WTC11 (cell line): ENCODE results near the gene AGBL4. TPM values are rescaled to one million over a fixed set of nuclear protein-coding genes. Genes with fewer than 3 reads are reported as not detected.
A peak's percentile ranks its signal among the peaks of the same experiment; 100 is the strongest.

Source experiments
- CBFB ChIP-seq: sonication (generic); formaldehyde crosslinking; IDR thresholded peaks from 2 replicates; pipeline ENCODE4 v1.8.1; 2022; ENCODE audit warnings: mild to moderate bottlenecking, low read depth, missing genetic modification reagents
- ETV6 ChIP-seq: sonication (generic); formaldehyde crosslinking; IDR thresholded peaks from 2 replicates; pipeline ENCODE4 v1.8.1; 2022; ENCODE audit warnings: mild to moderate bottlenecking, missing genetic modification reagents
- FOXK1 ChIP-seq: sonication (generic); formaldehyde crosslinking; IDR thresholded peaks from 2 replicates; pipeline ENCODE4 v1.8.0; 2022; ENCODE audit warnings: mild to moderate bottlenecking, moderate library complexity, missing genetic modification reagents
- HMGA2 ChIP-seq: fragments of 250-450 bp; sonication (Bioruptor Pico); IDR thresholded peaks from 2 replicates; pipeline ENCODE4 v1.4.0; 2021; ENCODE audit warnings: mild to moderate bottlenecking, moderate library complexity
- IRF2 ChIP-seq: sonication (generic); formaldehyde crosslinking; IDR thresholded peaks from 2 replicates; pipeline ENCODE4 v1.8.0; 2022; ENCODE audit warnings: low read depth, missing genetic modification reagents, borderline replicate concordance
- NFE2L1 ChIP-seq: sonication (generic); formaldehyde crosslinking; IDR thresholded peaks from 2 replicates; pipeline ENCODE4 v1.8.1; 2023; ENCODE audit warnings: missing genetic modification reagents
- NR1H2 ChIP-seq: sonication (generic); formaldehyde crosslinking; IDR thresholded peaks from 2 replicates; pipeline ENCODE4 v1.9.0; 2021; ENCODE audit warnings: mild to moderate bottlenecking, moderate library complexity, missing genetic modification reagents
- NR2C2 ChIP-seq: sonication (generic); formaldehyde crosslinking; IDR thresholded peaks from 2 replicates; pipeline ENCODE4 v1.8.0; 2022; ENCODE audit warnings: mild to moderate bottlenecking, missing genetic modification reagents
- ZNF138 ChIP-seq: sonication (generic); formaldehyde crosslinking; conservative IDR thresholded peaks from 2 replicates; pipeline ENCODE4 v1.8.1; 2022; ENCODE audit warnings: mild to moderate bottlenecking, moderate library complexity, missing genetic modification reagents
- ZNF232 ChIP-seq: sonication (generic); formaldehyde crosslinking; IDR thresholded peaks from 2 replicates; pipeline ENCODE4 v1.8.0; 2022; ENCODE audit warnings: mild to moderate bottlenecking, missing genetic modification reagents
- ZNF396 ChIP-seq: fragments of 250-450 bp; sonication (Bioruptor Pico); IDR thresholded peaks from 2 replicates; pipeline ENCODE4 v1.8.0; 2021; ENCODE audit warnings: mild to moderate bottlenecking, moderate library complexity, borderline replicate concordance
- ZNF423 ChIP-seq: fragments of 250-450 bp; sonication (Bioruptor Pico); IDR thresholded peaks from 2 replicates; pipeline ENCODE4 v2.1.2; 2022; ENCODE audit warnings: mild to moderate bottlenecking, moderate library complexity
- ZNF671 ChIP-seq: fragments of 250-450 bp; sonication (Bioruptor Pico); IDR thresholded peaks from 2 replicates; pipeline ENCODE4 v1.8.0; 2021; ENCODE audit warnings: mild to moderate bottlenecking
- total RNA-seq: library from RNA; stranded (reverse); gene quantifications from 3 replicates; pipeline ENCODE4 v1.2.3, GENCODE V29; 2021
- TF ChIP-seq, protein P1 (sequence below): sonication (generic); formaldehyde crosslinking; conservative IDR thresholded peaks from 2 replicates; pipeline ENCODE4 v1.8.1; 2023; ENCODE audit warnings: mild to moderate bottlenecking, low read depth, missing genetic modification reagents, moderate library complexity
- TF ChIP-seq, protein P2 (sequence below): fragments of 250-450 bp; sonication (Bioruptor Pico); IDR thresholded peaks from 2 replicates; pipeline ENCODE4 v1.9.0; 2021; ENCODE audit warnings: mild to moderate bottlenecking
- TF ChIP-seq, protein P3 (sequence below): sonication (generic); formaldehyde crosslinking; IDR thresholded peaks from 2 replicates; pipeline ENCODE4 v1.8.0; 2022; ENCODE audit warnings: missing genetic modification reagents
- TF ChIP-seq, protein P4 (sequence below): sonication (generic); formaldehyde crosslinking; IDR thresholded peaks from 2 replicates; pipeline ENCODE4 v1.8.0; 2022; ENCODE audit warnings: mild to moderate bottlenecking, missing genetic modification reagents
- TF ChIP-seq, protein P5 (sequence below): fragments of 250-450 bp; sonication (Bioruptor Pico); IDR thresholded peaks from 2 replicates; pipeline ENCODE4 v1.8.0; 2021; ENCODE audit warnings: mild to moderate bottlenecking
- TF ChIP-seq, protein P6 (sequence below): sonication (generic); formaldehyde crosslinking; IDR thresholded peaks from 2 replicates; pipeline ENCODE4 v1.8.1; 2022; ENCODE audit warnings: missing genetic modification reagents, borderline replicate concordance
- TF ChIP-seq, protein P7 (sequence below): sonication (generic); formaldehyde crosslinking; IDR thresholded peaks from 2 replicates; pipeline ENCODE4 v1.8.1; 2023; ENCODE audit warnings: mild to moderate bottlenecking, missing genetic modification reagents

The AGBL4 gene
- total RNA-seq, 1 experiment from 2014 or later = 0.87 TPM

DNA sequence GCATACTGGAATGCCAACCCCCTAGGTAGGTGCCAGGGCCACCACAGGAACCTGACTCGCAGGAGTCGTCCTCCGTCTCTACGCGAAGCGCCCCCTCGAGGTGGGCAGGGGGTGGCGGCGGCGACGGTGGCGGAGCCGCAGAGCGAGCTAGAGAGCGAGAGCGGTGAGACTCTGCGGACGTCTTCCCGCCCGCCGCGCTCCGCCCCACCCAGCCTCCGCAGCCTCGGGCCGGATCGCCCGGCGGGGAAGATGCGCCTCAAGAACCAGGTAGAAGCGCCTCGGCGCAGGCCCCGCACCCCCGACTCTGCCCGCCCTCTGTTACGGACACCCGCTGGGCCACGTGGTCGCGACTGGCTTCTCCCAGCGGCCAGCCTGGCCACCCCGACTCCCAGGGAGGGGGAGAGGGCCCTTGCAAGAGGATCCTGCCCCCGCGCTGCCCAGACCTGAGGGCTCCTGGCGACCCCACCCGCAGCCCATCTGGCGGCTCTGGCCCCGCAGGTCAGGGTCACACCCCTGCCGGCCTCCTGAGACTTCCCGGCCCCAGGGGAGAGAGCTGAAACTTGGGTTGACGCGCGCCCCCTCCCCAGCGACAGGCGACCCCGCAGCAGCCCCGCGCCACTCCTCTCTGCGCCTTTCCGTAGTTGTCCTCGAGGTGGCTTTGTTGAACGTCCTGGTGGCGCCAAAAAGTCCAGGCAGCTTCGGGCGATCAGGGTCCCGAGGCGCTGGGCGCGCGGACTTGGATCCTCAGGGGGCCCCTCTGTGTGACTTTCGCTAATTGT lies 24.4 kb upstream of the AGBL4 start (continued):
- TF ChIP-seq, protein P1, sequence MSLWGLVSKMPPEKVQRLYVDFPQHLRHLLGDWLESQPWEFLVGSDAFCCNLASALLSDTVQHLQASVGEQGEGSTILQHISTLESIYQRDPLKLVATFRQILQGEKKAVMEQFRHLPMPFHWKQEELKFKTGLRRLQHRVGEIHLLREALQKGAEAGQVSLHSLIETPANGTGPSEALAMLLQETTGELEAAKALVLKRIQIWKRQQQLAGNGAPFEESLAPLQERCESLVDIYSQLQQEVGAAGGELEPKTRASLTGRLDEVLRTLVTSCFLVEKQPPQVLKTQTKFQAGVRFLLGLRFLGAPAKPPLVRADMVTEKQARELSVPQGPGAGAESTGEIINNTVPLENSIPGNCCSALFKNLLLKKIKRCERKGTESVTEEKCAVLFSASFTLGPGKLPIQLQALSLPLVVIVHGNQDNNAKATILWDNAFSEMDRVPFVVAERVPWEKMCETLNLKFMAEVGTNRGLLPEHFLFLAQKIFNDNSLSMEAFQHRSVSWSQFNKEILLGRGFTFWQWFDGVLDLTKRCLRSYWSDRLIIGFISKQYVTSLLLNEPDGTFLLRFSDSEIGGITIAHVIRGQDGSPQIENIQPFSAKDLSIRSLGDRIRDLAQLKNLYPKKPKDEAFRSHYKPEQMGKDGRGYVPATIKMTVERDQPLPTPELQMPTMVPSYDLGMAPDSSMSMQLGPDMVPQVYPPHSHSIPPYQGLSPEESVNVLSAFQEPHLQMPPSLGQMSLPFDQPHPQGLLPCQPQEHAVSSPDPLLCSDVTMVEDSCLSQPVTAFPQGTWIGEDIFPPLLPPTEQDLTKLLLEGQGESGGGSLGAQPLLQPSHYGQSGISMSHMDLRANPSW (CRISPR knock-in tag) = no peak
- TF ChIP-seq NR1H2 = no peak
- TF ChIP-seq HMGA2 (CRISPR knock-in tag) = no peak
- no peak; the same call in 1 of the 2 replicates for TF ChIP-seq ZNF138 (CRISPR knock-in tag)
- TF ChIP-seq ETV6 = peak; percentile 68; the same call in 1 of the 2 replicates
- no peak for TF ChIP-seq CBFB (CRISPR knock-in tag)
- TF ChIP-seq, protein P2, sequence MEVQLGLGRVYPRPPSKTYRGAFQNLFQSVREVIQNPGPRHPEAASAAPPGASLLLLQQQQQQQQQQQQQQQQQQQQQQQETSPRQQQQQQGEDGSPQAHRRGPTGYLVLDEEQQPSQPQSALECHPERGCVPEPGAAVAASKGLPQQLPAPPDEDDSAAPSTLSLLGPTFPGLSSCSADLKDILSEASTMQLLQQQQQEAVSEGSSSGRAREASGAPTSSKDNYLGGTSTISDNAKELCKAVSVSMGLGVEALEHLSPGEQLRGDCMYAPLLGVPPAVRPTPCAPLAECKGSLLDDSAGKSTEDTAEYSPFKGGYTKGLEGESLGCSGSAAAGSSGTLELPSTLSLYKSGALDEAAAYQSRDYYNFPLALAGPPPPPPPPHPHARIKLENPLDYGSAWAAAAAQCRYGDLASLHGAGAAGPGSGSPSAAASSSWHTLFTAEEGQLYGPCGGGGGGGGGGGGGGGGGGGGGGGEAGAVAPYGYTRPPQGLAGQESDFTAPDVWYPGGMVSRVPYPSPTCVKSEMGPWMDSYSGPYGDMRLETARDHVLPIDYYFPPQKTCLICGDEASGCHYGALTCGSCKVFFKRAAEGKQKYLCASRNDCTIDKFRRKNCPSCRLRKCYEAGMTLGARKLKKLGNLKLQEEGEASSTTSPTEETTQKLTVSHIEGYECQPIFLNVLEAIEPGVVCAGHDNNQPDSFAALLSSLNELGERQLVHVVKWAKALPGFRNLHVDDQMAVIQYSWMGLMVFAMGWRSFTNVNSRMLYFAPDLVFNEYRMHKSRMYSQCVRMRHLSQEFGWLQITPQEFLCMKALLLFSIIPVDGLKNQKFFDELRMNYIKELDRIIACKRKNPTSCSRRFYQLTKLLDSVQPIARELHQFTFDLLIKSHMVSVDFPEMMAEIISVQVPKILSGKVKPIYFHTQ (CRISPR knock-in tag) = no peak
- no peak for TF ChIP-seq IRF2 (CRISPR knock-in tag)
- TF ChIP-seq, protein P3, sequence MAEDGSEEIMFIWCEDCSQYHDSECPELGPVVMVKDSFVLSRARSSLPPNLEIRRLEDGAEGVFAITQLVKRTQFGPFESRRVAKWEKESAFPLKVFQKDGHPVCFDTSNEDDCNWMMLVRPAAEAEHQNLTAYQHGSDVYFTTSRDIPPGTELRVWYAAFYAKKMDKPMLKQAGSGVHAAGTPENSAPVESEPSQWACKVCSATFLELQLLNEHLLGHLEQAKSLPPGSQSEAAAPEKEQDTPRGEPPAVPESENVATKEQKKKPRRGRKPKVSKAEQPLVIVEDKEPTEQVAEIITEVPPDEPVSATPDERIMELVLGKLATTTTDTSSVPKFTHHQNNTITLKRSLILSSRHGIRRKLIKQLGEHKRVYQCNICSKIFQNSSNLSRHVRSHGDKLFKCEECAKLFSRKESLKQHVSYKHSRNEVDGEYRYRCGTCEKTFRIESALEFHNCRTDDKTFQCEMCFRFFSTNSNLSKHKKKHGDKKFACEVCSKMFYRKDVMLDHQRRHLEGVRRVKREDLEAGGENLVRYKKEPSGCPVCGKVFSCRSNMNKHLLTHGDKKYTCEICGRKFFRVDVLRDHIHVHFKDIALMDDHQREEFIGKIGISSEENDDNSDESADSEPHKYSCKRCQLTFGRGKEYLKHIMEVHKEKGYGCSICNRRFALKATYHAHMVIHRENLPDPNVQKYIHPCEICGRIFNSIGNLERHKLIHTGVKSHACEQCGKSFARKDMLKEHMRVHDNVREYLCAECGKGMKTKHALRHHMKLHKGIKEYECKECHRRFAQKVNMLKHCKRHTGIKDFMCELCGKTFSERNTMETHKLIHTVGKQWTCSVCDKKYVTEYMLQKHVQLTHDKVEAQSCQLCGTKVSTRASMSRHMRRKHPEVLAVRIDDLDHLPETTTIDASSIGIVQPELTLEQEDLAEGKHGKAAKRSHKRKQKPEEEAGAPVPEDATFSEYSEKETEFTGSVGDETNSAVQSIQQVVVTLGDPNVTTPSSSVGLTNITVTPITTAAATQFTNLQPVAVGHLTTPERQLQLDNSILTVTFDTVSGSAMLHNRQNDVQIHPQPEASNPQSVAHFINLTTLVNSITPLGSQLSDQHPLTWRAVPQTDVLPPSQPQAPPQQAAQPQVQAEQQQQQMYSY = no peak
- peak; percentile 50; the same call in 1 of the 2 replicates for TF ChIP-seq NFE2L1 (CRISPR knock-in tag)
- TF ChIP-seq ZNF423 (CRISPR knock-in tag) = no peak
- TF ChIP-seq, protein P4, sequence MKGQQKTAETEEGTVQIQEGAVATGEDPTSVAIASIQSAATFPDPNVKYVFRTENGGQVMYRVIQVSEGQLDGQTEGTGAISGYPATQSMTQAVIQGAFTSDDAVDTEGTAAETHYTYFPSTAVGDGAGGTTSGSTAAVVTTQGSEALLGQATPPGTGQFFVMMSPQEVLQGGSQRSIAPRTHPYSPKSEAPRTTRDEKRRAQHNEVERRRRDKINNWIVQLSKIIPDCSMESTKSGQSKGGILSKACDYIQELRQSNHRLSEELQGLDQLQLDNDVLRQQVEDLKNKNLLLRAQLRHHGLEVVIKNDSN (CRISPR knock-in tag) = peak; percentile 68
- TF ChIP-seq ZNF671 (CRISPR knock-in tag) = no peak
- no peak for TF ChIP-seq ZNF232 (CRISPR knock-in tag)
- no peak for TF ChIP-seq FOXK1 (CRISPR knock-in tag)
- 0 out of 2 replicates have a peak, but pooled peaks have one; percentile 21 for TF ChIP-seq NR2C2 (CRISPR knock-in tag)
- TF ChIP-seq, protein P5, sequence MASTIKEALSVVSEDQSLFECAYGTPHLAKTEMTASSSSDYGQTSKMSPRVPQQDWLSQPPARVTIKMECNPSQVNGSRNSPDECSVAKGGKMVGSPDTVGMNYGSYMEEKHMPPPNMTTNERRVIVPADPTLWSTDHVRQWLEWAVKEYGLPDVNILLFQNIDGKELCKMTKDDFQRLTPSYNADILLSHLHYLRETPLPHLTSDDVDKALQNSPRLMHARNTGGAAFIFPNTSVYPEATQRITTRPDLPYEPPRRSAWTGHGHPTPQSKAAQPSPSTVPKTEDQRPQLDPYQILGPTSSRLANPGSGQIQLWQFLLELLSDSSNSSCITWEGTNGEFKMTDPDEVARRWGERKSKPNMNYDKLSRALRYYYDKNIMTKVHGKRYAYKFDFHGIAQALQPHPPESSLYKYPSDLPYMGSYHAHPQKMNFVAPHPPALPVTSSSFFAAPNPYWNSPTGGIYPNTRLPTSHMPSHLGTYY = no peak
- TF ChIP-seq, protein P6, sequence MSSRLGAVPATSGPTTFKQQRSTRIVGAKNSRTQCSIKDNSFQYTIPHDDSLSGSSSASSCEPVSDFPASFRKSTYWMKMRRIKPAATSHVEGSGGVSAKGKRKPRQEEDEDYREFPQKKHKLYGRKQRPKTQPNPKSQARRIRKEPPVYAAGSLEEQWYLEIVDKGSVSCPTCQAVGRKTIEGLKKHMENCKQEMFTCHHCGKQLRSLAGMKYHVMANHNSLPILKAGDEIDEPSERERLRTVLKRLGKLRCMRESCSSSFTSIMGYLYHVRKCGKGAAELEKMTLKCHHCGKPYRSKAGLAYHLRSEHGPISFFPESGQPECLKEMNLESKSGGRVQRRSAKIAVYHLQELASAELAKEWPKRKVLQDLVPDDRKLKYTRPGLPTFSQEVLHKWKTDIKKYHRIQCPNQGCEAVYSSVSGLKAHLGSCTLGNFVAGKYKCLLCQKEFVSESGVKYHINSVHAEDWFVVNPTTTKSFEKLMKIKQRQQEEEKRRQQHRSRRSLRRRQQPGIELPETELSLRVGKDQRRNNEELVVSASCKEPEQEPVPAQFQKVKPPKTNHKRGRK (CRISPR knock-in tag) = no peak
- no peak for TF ChIP-seq ZNF396 (CRISPR knock-in tag)
- TF ChIP-seq, protein P7, sequence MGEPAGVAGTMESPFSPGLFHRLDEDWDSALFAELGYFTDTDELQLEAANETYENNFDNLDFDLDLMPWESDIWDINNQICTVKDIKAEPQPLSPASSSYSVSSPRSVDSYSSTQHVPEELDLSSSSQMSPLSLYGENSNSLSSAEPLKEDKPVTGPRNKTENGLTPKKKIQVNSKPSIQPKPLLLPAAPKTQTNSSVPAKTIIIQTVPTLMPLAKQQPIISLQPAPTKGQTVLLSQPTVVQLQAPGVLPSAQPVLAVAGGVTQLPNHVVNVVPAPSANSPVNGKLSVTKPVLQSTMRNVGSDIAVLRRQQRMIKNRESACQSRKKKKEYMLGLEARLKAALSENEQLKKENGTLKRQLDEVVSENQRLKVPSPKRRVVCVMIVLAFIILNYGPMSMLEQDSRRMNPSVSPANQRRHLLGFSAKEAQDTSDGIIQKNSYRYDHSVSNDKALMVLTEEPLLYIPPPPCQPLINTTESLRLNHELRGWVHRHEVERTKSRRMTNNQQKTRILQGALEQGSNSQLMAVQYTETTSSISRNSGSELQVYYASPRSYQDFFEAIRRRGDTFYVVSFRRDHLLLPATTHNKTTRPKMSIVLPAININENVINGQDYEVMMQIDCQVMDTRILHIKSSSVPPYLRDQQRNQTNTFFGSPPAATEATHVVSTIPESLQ (CRISPR knock-in tag) = no peak
